Upper lobe of left lung (tissue), 6 donors: ENCODE results near the gene ROR2. TPM values are rescaled to one million over a fixed set of nuclear protein-coding genes. Genes with fewer than 3 reads are reported as not detected.
"Not testable (repeated sequence)": the region's sequence is repeated elsewhere in the genome, so short reads cannot be mapped to it uniquely, and the experiment has no call there.

Experiments used
- ATAC-seq, 2 donors: fragments of 200-7000 bp; cut with Tn5 transposase; one replicate each; pipeline ENCODE4 v1.9.1; 2022; ENCODE audit warnings: mild to moderate bottlenecking in 2 of 2, moderate library complexity in 2 of 2; ENCODE audit not compliant: low FRiP score in 2 of 2
- DNase-seq, 2 donors: peaks; one replicate each; pipeline ENCODE4 v3.0.0-alpha.2; 2019 to 2020
- H3K27ac ChIP-seq, 4 donors: fragments of 200-600 bp; sonication (generic); one replicate each; pipeline ENCODE4 v1.5.1; 2016 to 2019
- H3K27me3 ChIP-seq, 4 donors: fragments of 200-600 bp; sonication (generic); one replicate each; pipeline ENCODE4 v1.5.1; 2017 to 2019
- H3K36me3 ChIP-seq, 4 donors: fragments of 200-600 bp; sonication (generic); one replicate each; pipeline ENCODE4 v1.5.1; 2016 to 2019
- H3K4me1 ChIP-seq, 4 donors: fragments of 200-600 bp; sonication (generic); one replicate each; pipeline ENCODE4 v1.5.1; 2018 to 2019
- H3K4me3 ChIP-seq, 4 donors: fragments of 200-600 bp; sonication (generic); one replicate each; pipeline ENCODE4 v1.5.1; 2017 to 2019; ENCODE audit warnings: mild to moderate bottlenecking in 2 of 4, moderate library complexity in 1 of 4
- H3K9me3 ChIP-seq, 4 donors: fragments of 200-600 bp; sonication (generic); one replicate each; pipeline ENCODE4 v1.5.1; 2018 to 2019
- EP300 ChIP-seq, 4 donors: sonication (generic); formaldehyde crosslinking; IDR thresholded peaks; one replicate each; pipeline ENCODE4 v1.5.1; 2017; ENCODE audit warnings: antibody characterized with exemption in 4 of 4, control low read depth in 2 of 4
- POLR2A ChIP-seq, 4 donors: fragments of 450-650 bp; IDR thresholded peaks; one replicate each; pipeline ENCODE4 v1.5.1; 2016 to 2017; ENCODE audit warnings: antibody characterized with exemption in 4 of 4, mild to moderate bottlenecking in 2 of 4
- POLR2AphosphoS5 ChIP-seq, 2 donors: sonication (generic); formaldehyde crosslinking; IDR thresholded peaks; one replicate each; pipeline ENCODE4 v1.5.1; 2017; ENCODE audit warnings: antibody characterized with exemption in 2 of 2
- WGBS, 2 donors: methylation state at CpG; one replicate each; pipeline ENCODE4 v1.1.5; 2017 to 2018; 5-methylcytosine and 5-hydroxymethylcytosine counted together
- total RNA-seq, 6 donors: library from RNA; depleted of rRNA in 4 of 6; stranded (reverse); fragments of >200 nt in 4 of 6; gene quantifications; one replicate each; pipeline versions ENCODE4 v1.1.0 to v1.2.1, GENCODE V29; 2016 to 2021
- TF ChIP-seq, protein P1 (sequence below), 6 experiments: fragments of 450-650 bp in 4 of 6; fragments of 200-600 bp in 2 of 6; sonication (generic) in 2 of 6; IDR thresholded peaks; one replicate each; pipeline ENCODE4 v1.5.1; 2016 to 2019; ENCODE audit warnings: antibody characterized with exemption in 6 of 6
- donor health status: DM: no; HTN: no; CAD: no; lungs with moderate emphysema.
- donor health status: DM: no; HTN: yes; CAD: no; lungs with severe emphysema.

The ROR2 gene
- total RNA-seq, 6 donors from 2014 or later = 2.7 to 8.1 (median 3.4) TPM

DNA sequence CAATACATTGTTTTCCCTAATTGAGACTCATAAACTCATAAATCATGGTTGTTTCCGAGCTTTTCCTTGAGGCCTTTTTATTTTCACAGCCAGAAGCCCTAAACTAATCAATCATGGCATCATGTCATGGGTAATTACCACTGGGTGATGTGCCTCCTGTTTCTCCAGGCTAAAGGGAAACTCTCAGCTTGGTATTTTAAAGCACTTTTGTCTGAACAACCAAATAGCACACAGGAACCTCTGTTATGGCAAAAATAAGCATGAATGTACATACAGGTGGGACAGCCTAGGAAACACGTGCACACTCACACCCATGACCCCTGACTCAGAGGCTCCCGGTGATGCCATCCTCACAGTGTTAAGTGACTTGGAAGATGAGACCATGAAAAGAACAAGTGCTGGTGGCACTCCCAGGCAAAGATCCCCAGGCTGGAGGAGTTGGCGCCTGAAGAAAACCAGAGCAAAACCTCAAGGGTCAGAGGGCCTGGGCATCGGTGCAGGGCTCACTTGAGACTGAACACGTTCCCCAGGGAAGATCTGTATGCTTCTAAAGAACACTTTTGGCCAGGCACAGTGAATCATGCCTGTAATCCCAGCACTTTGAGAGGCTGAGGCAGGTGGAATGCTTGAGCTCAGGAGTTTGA, 154.3 kb downstream of the ROR2 start:
- H3K27ac ChIP-seq = no peak overlapping the region
- no peak for ATAC-seq
- H3K9me3 ChIP-seq = no peaks in the 10 kb centered on the region
- WGBS, 2 donors = 51 to 64% methylated on average over 5 to 6 of the region's 6 CpGs
- H3K4me3 ChIP-seq = no peak overlapping the region
- H3K36me3 ChIP-seq = no peaks in the 10 kb centered on the region
- H3K4me1 ChIP-seq = no peaks in the 10 kb centered on the region
- no peak for DNase-seq
- no peaks in the 10 kb centered on the region for H3K27me3 ChIP-seq
- TF ChIP-seq POLR2A (IDR thresholded peaks at IDR 0.05) (no peak), POLR2AphosphoS5 (IDR thresholded peaks at IDR 0.05) (no peak), EP300 (IDR thresholded peaks at IDR 0.05) (no peak)
- TF ChIP-seq, protein P1, sequence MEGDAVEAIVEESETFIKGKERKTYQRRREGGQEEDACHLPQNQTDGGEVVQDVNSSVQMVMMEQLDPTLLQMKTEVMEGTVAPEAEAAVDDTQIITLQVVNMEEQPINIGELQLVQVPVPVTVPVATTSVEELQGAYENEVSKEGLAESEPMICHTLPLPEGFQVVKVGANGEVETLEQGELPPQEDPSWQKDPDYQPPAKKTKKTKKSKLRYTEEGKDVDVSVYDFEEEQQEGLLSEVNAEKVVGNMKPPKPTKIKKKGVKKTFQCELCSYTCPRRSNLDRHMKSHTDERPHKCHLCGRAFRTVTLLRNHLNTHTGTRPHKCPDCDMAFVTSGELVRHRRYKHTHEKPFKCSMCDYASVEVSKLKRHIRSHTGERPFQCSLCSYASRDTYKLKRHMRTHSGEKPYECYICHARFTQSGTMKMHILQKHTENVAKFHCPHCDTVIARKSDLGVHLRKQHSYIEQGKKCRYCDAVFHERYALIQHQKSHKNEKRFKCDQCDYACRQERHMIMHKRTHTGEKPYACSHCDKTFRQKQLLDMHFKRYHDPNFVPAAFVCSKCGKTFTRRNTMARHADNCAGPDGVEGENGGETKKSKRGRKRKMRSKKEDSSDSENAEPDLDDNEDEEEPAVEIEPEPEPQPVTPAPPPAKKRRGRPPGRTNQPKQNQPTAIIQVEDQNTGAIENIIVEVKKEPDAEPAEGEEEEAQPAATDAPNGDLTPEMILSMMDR (IDR thresholded peaks at IDR 0.05) = no peak

- H3K36me3 ChIP-seq, H3K9me3 ChIP-seq, ATAC-seq, DNase-seq, H3K27ac ChIP-seq, H3K27me3 ChIP-seq, H3K4me1 ChIP-seq, H3K4me3 ChIP-seq: not testable (repeated sequence)
- 89 to 91% methylated on average over 5 of the region's 5 CpGs for WGBS, 2 donors
Measured at GRCh38 chr9:91793371-91793770, 156.7 kb downstream of the ROR2 start.

GRCh38 chr9:91790917-91791316, 159.1 kb downstream of the ROR2 start:
- no peaks in the 10 kb centered on the region for H3K9me3 ChIP-seq
- no peaks in the 10 kb centered on the region for H3K4me1 ChIP-seq
- TF ChIP-seq POLR2A (IDR thresholded peaks at IDR 0.05) (no peak), EP300 (IDR thresholded peaks at IDR 0.05) (no peak), POLR2AphosphoS5 (IDR thresholded peaks at IDR 0.05) (no peak)
- TF ChIP-seq, protein P1 (IDR thresholded peaks at IDR 0.05) = no peak
- no peak overlapping the region for H3K27ac ChIP-seq
- ATAC-seq (no peak), DNase-seq (no peak)
- WGBS, 2 donors = 55 to 58% methylated on average over 4 of the region's 4 CpGs
- no peaks in the 10 kb centered on the region for H3K27me3 ChIP-seq
- no peaks in the 10 kb centered on the region for H3K36me3 ChIP-seq
- H3K4me3 ChIP-seq = no peak overlapping the region

DNA sequence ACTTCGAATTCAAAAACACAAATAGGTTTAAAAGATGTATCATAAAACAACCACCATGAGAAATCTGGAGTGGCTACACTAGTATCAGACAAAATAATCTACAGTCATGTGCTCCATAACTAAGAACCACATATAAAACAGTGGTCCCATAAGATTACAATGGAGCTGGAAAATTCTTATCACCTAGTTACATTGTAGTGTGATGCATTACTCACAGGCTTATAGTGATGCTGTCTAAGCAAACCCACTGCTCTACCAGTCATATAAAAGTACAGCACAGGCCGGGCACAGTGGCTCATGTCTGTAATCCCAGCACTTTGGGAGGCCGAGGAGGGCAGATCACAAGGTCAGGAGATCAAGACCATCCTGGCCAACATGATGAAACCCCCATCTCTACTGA, 160.1 kb downstream of the ROR2 start:
- H3K4me3 ChIP-seq = no peak overlapping the region
- DNase-seq = no peak
- WGBS, 2 donors = 78 to 87% methylated on average over 3 of the region's 3 CpGs
- H3K4me1 ChIP-seq = no peaks in the 10 kb centered on the region
- no peaks in the 10 kb centered on the region for H3K27me3 ChIP-seq
- H3K36me3 ChIP-seq = no peaks in the 10 kb centered on the region
- no peak for ATAC-seq
- H3K27ac ChIP-seq = no peak overlapping the region
- no peak for TF ChIP-seq POLR2AphosphoS5 (IDR thresholded peaks at IDR 0.05)
- no peak for TF ChIP-seq EP300 (IDR thresholded peaks at IDR 0.05)
- TF ChIP-seq POLR2A (IDR thresholded peaks at IDR 0.05) = no peak
- TF ChIP-seq, protein P1 (IDR thresholded peaks at IDR 0.05) = no peak
- no peaks in the 10 kb centered on the region for H3K9me3 ChIP-seq

- Histone ChIP-seq H3K4me1 (no peaks in the 10 kb centered on the region), H3K27me3 (no peaks in the 10 kb centered on the region), H3K36me3 (no peaks in the 10 kb centered on the region), H3K27ac (no peak overlapping the region), H3K9me3 (no peaks in the 10 kb centered on the region), H3K4me3 (no peak overlapping the region)
- no peak for ATAC-seq
- DNase-seq = no peak
- no peak for TF ChIP-seq POLR2A (IDR thresholded peaks at IDR 0.05)
- TF ChIP-seq POLR2AphosphoS5 (IDR thresholded peaks at IDR 0.05) = no peak
- TF ChIP-seq, protein P1 (IDR thresholded peaks at IDR 0.05) = no peak
- TF ChIP-seq EP300 (IDR thresholded peaks at IDR 0.05) = no peak
Measured at GRCh38 chr9:91787931-91788330, 162.1 kb downstream of the ROR2 start.
